PFSK-1 (cell line): ENCODE data around the gene EIF4E1B.

Source experiments
- FOXP2 ChIP-seq: optimal IDR thresholded peaks from 2 replicates; pipeline ENCODE3; 2011; ENCODE audit warnings: borderline replicate concordance, control low read depth, inconsistent platforms; ENCODE audit not compliant: insufficient read depth; ENCODE audit errors: extremely low read length, extremely low read depth
- POLR2AphosphoS5 ChIP-seq: IDR thresholded peaks from 2 replicates; pipeline ENCODE4 v1.6.1; 2012; ENCODE audit warnings: low read depth, mild to moderate bottlenecking, control low read depth, low read length, moderate library complexity
- REST ChIP-seq, 2 experiments: IDR thresholded peaks; 2 replicates each; pipeline versions ENCODE4 v1.6.1 to v1.8.0; 2011 to 2012; ENCODE audit warnings: low read depth in 2 of 2, low read length in 2 of 2, control low read depth in 1 of 2, inconsistent platforms in 1 of 2, mild to moderate bottlenecking in 1 of 2, moderate library complexity in 1 of 2; ENCODE audit not compliant: insufficient read depth in 1 of 2
- SIN3A ChIP-seq: IDR thresholded peaks from 2 replicates; pipeline ENCODE4 v1.6.1; 2012; ENCODE audit warnings: mild to moderate bottlenecking, low read length, moderate library complexity, borderline replicate concordance; ENCODE audit not compliant: insufficient read depth
- TAF1 ChIP-seq: IDR thresholded peaks from 2 replicates; pipeline ENCODE4 v1.6.1; 2012; ENCODE audit warnings: low read length, control low read depth, borderline replicate concordance; ENCODE audit not compliant: insufficient read depth

Gene EIF4E1B

GRCh38 chr5:176653401-176654385, 23.2 kb downstream of the EIF4E1B start:
- no peak for TF ChIP-seq REST (IDR thresholded peaks at IDR 0.05; ENCODE audit: insufficient read depth in 1 of 2, low read depth in 2 of 2, low read length in 2 of 2)
- no peak for TF ChIP-seq SIN3A
- no peak for TF ChIP-seq FOXP2
- no peak for TF ChIP-seq TAF1
- no peak for TF ChIP-seq POLR2AphosphoS5

GRCh38 chr5:176654856-176655255, 24.4 kb downstream of the EIF4E1B start:
- TF ChIP-seq POLR2AphosphoS5 (no peak), REST (IDR thresholded peaks at IDR 0.05; ENCODE audit: insufficient read depth in 1 of 2, low read depth in 2 of 2, low read length in 2 of 2) (no peak), FOXP2 (no peak), SIN3A (no peak), TAF1 (no peak)

- TF ChIP-seq REST (IDR thresholded peaks at IDR 0.05; ENCODE audit: insufficient read depth in 1 of 2, low read depth in 2 of 2, low read length in 2 of 2) (no peak), TAF1 (no peak), POLR2AphosphoS5 (no peak), SIN3A (no peak), FOXP2 (no peak)
These were observed 26.1 kb downstream of the EIF4E1B start for GRCh38 chr5:176656467-176656990.

GRCh38 chr5:176658007-176658599, 27.6 kb downstream of the EIF4E1B start:
- TF ChIP-seq SIN3A = no peak
- TF ChIP-seq TAF1 = no peak
- no peak for TF ChIP-seq REST (IDR thresholded peaks at IDR 0.05; ENCODE audit: insufficient read depth in 1 of 2, low read depth in 2 of 2, low read length in 2 of 2)
- TF ChIP-seq POLR2AphosphoS5 = no peak
- no peak for TF ChIP-seq FOXP2
